Dedifferentiated amniotic fluid mesenchymal stem cell (primary cell): Measurements from ENCODE around the gene HS6ST3.

Experiments
- DNase-seq: peaks from one replicate; pipeline ENCODE4 v3.0.0-alpha.2; 2016; ENCODE audit errors: extremely low spot score

Gene HS6ST3

DNA sequence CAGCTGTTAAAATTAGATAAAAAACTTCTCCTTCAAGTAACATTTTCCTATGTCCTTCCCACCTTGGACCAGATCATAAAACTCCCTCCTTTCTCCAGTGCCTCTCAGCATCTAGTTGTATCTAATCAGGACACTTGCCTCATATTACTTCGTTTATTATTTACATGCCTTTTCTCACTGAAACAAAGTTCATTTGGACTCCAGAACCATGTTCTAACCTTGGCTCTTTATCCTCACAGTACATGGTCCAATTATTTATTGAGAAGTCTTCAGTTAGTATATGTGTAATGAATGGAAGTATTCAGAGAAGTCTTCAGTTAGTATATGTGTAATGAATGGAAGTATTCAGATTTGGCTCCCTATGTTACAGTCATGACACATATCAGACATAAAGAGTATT lies 561.7 kb downstream of the HS6ST3 start:
- no peak for DNase-seq

DNA sequence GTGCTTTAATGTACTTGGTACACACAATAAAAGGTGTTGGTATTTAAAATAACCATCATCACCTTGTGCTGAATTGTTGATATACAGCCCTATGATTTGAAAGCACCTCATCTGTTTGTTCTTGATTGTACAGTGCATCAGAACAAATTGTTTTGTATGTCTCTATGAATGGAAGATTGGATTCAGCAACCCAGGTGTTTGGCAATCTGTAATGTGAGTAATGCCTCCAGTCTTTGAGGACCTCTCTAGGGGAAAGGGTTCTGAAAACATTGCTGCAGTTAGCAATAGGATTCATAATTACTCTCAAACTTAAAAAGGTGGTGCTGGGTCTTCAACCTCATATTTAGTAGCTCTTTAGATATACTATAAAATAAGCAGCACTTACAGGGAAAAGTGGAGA lies 562.6 kb downstream of the HS6ST3 start:
- no peak for DNase-seq

DNA sequence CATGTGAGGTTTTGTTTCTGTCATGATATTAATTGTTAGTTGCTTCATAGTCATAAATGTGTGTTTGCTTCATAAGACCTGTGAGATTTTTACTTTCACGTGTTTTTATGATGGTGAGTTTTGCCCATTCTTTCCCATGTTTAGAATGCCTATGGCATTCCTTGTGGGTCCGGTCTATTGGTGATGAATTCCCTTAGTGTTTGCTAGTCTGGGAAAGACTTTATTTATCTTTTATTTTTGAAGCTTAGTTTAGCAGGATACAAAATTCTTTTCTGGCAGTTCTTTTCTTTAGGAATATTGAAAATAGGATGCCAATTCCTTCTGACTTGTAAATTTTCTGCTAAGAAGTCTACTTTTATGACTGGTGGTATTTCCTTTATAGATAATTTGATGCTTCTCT lies 571.7 kb downstream of the HS6ST3 start:
- no peak for DNase-seq

DNA sequence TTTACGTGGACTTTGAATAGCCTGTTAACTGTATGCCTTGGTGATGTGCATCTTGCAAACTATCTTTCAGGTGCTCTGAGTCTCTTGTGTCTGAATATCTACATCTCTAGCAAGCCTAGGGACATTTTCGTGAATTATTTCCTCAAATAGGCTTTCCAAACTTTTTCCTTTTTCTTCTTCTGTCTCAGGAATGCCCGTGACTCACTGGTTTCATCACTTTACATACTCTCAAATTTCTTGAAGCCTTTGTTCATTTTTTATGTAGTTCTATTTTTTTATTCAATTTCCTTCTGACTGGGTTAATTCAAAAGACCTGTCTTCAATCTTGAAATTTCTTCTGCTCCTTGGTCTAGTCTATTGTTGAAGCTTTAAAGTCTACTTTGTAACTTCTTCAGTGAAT lies 572.1 kb downstream of the HS6ST3 start:
- DNase-seq: no peak

DNA sequence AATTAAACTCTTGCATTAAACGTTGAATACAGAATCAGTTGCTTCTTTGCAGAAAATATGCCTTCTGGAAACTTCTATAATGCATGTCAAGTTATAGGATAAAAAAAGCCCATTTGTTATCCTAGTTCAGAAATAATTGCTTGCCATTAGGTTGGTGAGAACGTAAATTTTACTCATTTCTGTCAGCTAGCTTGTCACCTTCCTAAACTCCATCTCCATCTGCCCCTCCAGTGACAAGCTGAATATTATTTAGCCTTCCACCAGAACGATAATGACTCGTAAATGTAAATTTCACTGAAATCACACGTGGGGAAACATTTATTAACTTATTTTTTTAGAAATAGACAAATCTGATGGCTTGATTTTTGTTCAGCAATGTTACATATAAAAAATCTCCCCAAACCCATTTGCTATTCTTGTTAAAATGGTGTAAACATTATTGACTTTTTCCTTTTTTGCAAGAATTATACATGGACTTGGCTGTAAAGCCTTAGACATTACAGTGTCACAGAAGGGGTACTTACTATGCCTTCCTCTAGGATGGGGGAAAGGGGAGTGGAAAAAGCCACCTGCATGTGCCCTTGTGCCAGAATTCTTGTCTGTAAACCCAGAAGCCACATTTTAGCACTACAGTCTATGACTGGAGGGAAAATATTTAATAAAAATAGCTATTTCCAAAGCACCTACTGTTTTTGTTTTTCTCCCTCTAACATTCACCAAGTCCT lies 577.5 kb downstream of the HS6ST3 start:
- no peak for DNase-seq

DNA sequence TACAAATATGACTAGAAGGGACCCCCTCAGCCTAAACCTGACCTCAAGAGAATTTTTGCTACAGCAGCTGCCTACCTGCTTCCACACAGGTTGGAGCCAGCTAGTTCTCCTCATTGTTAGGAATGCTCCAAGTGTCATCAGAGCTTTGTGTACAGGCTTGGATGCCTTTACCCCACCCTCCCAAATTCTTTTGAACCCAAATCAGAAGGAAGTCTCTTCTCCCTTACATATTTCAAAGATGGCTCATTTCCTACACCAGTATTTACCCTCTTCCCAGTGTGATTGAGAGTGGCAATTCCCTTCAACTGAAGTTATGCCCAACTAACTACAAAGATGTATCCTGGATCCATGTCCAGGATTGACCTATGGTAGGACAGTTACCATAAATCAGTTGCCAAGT lies 581.2 kb downstream of the HS6ST3 start:
- DNase-seq: no peak

DNA sequence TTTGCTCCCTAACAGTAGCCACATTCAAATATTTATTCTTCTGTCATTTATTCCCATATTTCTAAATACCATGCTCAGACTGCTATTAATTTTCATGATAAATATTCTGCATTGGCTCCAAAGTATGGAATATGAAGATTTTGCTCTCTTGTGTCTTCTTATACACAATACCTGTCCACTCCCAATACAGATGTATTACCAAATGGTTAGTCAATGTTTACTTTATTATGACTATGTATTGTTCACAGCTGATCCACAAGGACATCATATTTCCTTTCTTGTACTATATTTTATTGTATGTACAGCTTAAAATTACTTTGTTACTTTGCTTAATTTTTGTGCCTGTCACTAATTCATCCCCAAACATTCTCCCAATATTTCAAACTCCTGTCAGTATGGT lies 582.1 kb downstream of the HS6ST3 start:
- no peak for DNase-seq

DNA sequence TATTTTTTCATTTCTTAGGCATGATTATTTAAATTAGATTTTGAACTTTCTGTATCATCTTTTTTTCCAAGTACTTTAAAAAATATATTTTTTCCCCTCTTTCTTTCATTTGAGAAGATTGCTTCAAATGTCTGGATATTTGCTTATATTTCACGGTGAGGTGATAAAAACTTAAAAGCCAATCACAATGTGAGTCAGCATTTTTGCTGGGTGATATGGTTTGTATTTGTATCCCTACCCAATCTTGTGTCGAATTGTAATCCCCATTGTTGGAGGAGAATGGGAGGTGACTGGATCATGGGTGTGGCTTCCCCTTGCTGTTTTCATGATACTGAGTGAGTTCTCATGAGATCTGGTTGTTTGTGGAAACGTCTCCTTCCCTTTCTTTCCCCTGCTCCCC lies 583.9 kb downstream of the HS6ST3 start:
- no peak for DNase-seq

DNA sequence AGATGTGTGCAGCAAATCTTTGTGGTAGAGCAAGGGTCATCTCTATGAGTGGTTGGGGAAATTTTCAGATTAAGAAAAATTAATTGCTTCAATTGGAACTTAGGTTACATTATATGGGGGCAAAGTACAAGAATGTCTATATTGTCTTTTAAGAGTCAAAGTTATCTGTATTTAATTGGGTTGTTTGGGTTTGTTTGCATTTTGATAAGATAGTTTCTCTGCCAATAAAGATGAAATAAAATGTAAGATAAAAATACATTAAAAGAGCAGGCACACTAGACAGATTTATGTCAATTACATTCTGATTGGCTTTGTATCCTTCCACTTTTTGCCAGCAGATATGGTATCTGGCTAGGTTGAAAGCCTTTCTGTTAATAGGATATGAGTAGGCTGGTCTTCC lies 587.1 kb downstream of the HS6ST3 start:
- no peak for DNase-seq

DNA sequence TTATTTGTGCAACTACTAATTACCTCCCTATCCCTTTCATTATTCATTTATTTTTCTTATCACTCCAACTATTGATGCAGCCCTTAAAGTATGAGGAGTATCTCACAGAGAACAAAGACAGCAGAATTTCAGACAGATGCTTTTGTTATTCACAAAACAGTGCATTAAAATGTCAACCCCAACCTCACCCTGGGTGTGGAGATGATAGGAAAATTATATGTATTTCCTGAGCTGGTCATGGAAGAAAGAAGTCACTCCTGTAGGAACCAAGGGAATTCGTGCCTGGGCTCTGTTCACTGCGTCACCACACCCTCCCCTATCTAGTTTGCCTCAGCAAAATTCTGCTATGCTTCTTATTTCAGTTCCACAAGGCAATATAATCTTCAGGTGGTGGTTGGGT lies 588.9 kb downstream of the HS6ST3 start:
- no peak for DNase-seq

DNA sequence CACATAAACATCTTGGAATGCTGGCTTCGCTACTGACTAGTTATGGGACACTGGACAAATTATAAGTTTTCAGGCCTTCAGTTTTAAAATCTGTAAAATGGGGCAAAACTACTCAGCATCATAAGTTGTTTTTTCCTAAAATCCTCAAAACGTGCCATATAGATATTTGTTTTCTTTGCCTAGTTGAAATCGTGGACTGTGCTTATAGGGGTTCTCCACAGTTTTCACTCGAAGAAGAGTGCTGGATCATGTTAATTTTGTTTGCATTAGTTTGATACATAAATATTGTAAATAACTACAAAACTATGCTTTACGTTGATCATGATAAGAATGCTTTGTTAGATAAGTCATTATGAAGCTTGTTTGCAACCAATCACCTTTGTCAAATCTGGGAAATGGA lies 591.0 kb downstream of the HS6ST3 start:
- DNase-seq: no peak

DNA sequence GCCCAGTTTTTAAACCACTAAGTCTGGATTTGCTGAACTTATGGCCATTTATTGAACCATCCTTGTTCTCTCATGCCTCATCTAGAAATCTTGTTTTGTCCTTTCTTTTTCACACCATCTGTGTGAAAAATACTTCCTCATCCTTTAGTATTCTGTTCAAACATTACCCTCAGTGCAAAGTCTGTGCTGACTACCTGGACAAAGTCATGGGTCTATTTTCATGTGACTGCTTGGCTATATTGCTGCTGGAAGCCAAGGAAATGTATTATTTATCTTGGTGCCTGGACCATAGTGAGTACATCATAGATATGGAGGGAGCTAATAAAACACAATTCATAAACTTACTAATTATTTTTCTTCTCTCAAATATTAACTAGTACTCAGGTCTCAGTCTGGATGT lies 591.9 kb downstream of the HS6ST3 start:
- DNase-seq: no peak

DNA sequence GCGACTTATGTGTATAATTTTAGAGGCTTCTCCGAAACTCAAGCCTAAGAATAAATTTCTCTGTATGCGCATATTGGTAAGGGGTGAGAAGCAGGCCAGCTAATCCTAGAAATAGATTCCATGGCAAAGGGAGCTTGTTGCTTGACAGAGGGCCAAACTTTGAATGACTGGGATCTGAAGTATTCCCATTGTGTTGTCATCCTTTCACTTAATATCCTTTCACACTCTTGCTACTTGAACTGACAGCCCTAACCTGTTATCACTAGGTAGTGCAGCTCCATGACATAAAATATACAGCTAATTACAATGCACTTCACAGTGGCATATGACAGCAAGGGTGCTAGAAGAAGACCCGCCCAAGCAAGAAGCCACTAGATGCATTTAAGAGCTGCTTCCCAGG lies 594.6 kb downstream of the HS6ST3 start:
- DNase-seq: no peak

DNA sequence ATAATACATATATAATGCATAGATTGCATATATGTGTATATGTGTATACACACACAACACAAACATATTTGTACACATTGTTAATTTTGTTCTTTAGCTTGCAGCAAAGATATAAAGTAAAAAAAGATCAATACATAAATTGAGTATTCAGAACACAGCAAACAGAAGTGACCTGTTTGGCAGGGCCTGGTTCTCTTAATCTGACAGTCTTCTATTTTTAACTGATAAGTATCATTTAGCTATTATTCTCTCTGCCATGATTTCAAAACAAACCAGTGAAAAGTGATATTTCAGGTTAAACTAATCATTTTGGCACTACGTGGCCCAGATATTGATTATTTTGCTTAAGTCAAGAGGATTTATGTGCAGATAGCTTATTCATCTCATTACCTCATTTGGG lies 595.0 kb downstream of the HS6ST3 start:
- no peak for DNase-seq

DNA sequence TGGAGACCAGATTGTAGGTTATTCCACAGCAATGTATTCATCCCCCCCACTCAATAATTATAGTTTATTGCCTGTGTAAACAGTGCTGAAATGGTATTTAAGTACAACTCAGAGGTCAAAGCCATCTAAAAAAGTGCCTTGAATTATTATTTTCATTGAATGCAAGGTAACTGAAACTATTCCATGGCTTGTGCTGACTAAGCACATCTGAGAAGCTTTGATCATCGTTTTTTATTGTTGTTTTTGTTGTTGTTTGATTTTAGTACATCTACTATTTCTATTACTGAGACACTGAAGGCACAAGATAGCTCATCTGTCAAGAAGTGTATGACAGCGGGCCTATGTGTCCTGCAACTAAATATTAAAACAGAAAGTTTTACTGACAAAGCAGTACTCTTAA lies 596.4 kb downstream of the HS6ST3 start:
- DNase-seq: no peak

DNA sequence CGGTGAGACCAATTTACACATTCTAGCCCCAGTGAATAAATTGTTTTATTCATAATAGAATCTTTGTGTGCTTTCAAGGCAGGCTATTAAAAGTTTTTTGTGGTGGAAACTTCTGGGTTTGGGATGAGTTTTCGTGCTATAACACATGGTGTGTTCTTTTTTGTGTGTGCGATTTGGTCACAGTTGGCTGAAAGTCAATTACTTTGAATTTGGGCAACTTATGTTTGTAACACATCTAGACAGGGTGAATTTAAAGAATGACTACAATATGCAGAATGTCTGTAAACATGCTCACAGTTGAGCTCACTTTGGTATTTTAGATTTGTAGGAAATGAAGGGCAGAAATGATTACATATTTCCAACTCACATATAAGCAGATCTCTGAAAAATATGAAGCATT lies 597.3 kb downstream of the HS6ST3 start:
- DNase-seq: no peak

DNA sequence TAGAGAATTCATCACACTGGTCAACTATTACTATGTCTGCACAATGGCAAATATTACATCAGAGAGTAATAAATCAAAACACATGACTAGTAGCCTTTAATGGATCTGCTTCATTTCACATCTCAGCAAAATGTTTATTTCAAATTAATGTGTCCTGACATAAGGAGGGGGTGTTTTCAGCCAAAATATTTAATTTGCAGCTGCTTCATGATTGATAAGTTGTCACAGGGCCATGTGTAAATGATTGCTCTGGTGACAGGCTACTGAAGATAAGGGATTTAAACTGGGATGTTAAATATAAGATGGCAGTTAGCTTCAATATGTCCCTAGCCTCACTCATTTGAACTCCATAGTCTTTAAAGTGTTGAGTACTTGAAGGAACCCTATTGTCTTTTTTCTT lies 601.1 kb downstream of the HS6ST3 start:
- DNase-seq: no peak

DNA sequence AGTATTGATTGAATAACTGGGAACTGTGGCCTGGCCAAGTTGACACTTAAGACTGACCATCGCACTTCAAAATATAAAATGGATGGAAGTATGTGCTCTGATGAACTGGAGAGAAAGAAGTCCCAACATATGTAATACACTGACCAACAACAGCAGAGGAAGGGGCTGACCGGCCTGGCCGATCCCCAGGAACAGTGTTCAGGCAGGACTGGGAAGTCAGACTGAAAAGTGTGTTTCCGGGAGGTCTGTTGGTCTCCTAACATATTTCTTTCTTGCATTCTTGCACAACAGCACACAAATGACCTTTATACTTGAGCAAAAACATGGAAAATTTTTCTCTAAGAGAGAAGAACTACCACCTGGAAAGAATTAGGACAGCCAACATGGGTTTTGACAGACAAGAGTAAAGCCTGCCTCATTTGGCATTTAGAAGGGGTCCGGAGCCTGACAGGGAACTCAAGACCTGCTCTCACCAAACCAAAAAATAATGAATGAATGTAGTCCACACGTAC lies 606.5 kb downstream of the HS6ST3 start:
- no peak for DNase-seq

DNA sequence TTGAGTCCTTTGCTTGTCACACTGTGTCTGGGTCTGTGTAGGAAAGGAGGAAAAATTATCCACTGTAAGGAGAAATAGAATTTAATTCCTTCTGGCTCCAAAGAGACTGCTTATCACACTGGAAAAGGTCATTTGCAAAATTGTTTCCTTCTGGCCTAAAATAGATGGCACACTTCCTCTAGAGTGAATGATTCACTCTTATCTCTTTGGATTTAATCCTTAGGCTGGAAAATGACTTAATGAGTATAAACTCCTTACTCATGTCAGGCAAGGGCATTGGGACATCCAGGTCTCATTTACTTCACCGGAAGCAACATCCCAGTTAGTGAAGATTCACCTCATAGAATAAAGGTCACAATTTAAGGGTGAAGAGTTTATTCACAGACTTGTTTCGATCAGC lies 610.8 kb downstream of the HS6ST3 start:
- DNase-seq: no peak

DNA sequence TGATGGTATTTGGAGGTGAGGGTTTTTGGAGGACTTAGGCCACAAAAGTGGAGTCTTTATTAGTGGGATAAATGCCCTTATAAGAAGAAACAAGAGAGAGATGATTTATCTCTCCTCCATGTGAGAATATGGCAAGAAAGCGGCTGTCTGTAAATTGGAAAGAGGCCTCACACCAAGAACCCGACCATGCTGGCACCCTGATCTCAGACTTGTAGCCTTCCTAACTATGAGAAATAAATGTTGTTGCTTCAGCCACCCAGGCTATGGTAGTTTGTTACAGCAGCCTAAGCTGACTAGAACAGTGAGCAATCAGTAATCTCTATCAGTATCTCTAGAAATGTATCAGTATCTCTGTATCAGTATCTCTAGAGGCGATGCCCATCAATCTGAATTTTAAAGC lies 617.2 kb downstream of the HS6ST3 start:
- DNase-seq: no peak

DNA sequence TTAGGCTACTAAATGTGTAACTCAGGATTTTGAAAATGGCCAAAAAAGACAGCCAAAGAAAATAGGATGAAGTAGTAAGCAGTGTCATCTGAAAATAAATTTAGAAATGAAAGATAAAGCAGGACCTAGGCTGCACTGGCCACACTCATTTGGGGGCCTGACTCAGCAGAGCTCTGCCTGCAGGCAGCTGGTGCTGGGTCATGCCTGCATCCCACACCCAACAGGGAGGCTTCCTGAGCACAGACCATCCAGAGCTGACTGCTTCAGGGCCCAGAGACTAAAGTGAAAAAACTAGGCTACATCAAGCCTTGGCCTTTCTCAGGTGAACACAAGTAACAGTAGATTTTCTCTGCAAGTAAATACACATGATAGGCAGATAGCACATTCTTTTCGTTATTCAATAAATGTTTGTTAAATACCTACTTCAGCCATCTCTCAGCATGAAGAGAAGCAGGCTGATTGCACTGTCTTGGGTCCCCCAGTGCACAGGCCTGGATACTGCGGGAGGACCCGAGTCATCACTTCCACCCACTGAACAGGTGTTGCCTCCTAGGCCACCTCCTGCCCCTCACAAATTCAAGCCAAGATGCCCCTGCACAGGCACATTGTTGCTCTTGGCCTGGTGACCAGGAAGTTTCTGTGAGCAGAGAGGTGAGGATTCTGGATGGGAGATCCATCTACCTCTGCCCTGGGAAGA lies 620.4 kb downstream of the HS6ST3 start:
- DNase-seq: no peak

DNA sequence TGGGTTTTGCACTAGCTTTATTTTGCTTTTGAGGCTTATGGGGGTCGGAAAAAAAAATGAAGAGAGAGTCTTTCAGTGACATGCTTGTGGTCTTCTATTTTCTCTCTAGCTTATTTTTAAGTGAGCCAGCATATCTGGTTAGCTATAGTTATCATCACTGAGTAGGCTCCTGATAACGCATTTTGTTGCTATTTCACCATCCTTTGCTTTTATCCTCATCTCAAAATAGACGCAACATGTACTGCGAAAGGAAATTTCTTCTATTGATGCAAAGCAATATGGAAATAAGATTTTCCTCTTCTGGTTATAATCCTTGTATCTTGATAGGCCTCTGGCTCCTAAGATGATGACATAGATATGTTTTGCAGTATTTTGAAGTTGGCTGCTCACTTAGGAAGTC lies 630.5 kb downstream of the HS6ST3 start:
- no peak for DNase-seq

DNA sequence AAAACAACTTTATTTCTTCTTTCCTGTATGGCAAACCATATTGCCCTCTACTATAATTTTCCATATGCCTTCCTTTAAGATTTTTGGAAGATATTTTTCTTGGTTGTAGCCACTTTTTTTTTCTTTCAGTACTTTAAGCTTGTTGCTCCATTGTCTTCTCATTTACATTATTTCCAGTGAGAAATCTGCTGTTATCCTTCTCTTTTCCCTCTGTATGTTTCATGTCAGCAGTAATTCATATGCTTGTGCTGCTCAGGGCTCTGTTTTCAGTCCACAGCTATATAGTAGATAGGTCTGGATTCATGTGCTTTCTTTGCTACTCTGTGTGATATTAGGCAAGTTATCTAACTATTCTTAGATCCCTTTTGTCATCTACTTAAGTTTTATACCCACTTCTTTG lies 636.7 kb downstream of the HS6ST3 start:
- DNase-seq: no peak

DNA sequence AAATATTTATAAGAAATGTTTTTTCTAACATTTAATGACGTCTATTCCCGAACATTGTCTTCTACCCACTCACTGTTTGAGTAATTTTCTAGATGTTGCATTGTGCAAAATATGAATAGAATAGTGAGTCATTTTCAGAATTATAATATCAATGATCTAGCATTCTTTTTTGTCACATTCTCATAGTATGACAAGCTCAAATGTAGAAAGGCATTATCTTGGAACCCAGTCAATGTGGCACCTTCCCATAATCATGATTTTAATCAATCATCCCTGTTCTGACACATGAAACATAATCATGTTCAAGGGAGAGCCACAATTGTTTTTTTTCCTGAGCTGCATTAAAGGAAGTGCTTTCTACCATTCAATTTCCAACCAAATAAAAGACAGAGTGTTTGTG lies 638.6 kb downstream of the HS6ST3 start:
- no peak for DNase-seq
